Prostate gland (tissue), 2 donors: ENCODE data around the gene HEXB.
"Not testable (repeated sequence)": the region's sequence is repeated elsewhere in the genome, so short reads cannot be mapped to it uniquely, and the experiment has no call there.

Experiments used
- POLR2A ChIP-seq: fragments of 450-650 bp; IDR thresholded peaks from one replicate; pipeline ENCODE4 v1.6.1; 2016; ENCODE audit warnings: antibody characterized with exemption, mild to moderate bottlenecking
- TF ChIP-seq, protein P1 (sequence below), 4 experiments: fragments of 200-600 bp in 2 of 4; fragments of 450-650 bp in 2 of 4; sonication (generic) in 2 of 4; IDR thresholded peaks; 1 replicate in 3 of 4; 2 replicates in 1 of 4; pipeline ENCODE4 v1.5.1; 2016 to 2019; ENCODE audit warnings: antibody characterized with exemption in 4 of 4, mild to moderate bottlenecking in 2 of 4, moderate library complexity in 2 of 4

DNA sequence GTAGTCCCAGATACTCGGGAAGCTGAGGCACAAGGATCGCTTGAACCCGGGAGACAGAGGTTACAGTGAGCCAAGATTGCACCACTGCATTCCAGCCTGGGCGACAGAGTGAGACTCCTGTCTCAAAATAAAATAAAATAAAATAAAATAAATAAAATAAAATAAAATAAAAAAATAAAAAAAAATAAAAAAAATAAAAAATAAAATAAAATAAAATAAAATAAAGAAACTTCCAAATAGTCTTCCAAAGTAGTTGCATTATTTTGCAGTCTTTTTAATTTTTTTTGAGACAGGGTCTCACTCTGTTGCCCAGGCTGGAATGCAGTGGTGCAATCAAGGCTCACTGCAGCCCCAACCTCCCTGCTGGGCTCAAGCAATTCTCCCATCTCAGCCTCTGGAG is 63.7 kb downstream of the HEXB start:
- not testable (repeated sequence) for TF ChIP-seq POLR2A
- TF ChIP-seq, protein P1, sequence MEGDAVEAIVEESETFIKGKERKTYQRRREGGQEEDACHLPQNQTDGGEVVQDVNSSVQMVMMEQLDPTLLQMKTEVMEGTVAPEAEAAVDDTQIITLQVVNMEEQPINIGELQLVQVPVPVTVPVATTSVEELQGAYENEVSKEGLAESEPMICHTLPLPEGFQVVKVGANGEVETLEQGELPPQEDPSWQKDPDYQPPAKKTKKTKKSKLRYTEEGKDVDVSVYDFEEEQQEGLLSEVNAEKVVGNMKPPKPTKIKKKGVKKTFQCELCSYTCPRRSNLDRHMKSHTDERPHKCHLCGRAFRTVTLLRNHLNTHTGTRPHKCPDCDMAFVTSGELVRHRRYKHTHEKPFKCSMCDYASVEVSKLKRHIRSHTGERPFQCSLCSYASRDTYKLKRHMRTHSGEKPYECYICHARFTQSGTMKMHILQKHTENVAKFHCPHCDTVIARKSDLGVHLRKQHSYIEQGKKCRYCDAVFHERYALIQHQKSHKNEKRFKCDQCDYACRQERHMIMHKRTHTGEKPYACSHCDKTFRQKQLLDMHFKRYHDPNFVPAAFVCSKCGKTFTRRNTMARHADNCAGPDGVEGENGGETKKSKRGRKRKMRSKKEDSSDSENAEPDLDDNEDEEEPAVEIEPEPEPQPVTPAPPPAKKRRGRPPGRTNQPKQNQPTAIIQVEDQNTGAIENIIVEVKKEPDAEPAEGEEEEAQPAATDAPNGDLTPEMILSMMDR (IDR thresholded peaks at IDR 0.05), result not testable (repeated sequence)
